Measurements from ENCODE around the gene IL13RA2. TPM values are rescaled to one million over a fixed set of nuclear protein-coding genes. Genes with fewer than 3 reads are reported as not detected.
A peak's percentile ranks its signal among the peaks of the same experiment; 100 is the strongest.

The IL13RA2 gene
- total RNA-seq, 1 experiment from 2014 or later, result not detected

GRCh38 chrX:114985967-114986592, 31.3 kb downstream of the IL13RA2 start:
- CTCF ChIA-PET, result no interaction called here
- intact Hi-C loops (cut with micrococcal nuclease; ENCODE audit: unreplicated experiment), result no loop called here
- Mint-ChIP-seq H3K36me3 (ENCODE audit: insufficient read depth, unreplicated experiment) (peaks cover 6% of the 10 kb centered on the region), H3K9me3 (ENCODE audit: low read depth, unreplicated experiment) (no peaks in the 10 kb centered on the region), H3K4me3 (ENCODE audit: low read depth, unreplicated experiment) (no peak overlapping the region), H3K27ac (ENCODE audit: unreplicated experiment) (peak overlapping the region; percentile 99), H3K27me3 (ENCODE audit: unreplicated experiment) (no peaks in the 10 kb centered on the region), H3K4me1 (ENCODE audit: low read depth, unreplicated experiment) (peaks cover 26% of the 10 kb centered on the region)
- no TSS peak for BruUV-seq (replicated peaks)
- no peak for TF ChIP-seq CTCF (IDR thresholded peaks at IDR 0.05; ENCODE audit: unreplicated experiment)
- DNase-seq, result peak; percentile 39

- no TSS peak for BruUV-seq (replicated peaks)
- Mint-ChIP-seq H3K27ac (ENCODE audit: unreplicated experiment) (peak overlapping the region; percentile 84), H3K27me3 (ENCODE audit: unreplicated experiment) (no peaks in the 10 kb centered on the region), H3K4me3 (ENCODE audit: low read depth, unreplicated experiment) (no peak overlapping the region), H3K9me3 (ENCODE audit: low read depth, unreplicated experiment) (peaks cover 5% of the 10 kb centered on the region), H3K36me3 (ENCODE audit: insufficient read depth, unreplicated experiment) (no peaks in the 10 kb centered on the region), H3K4me1 (ENCODE audit: low read depth, unreplicated experiment) (peaks cover 28% of the 10 kb centered on the region)
- CTCF ChIA-PET, result no interaction called here
- intact Hi-C loops (cut with micrococcal nuclease; ENCODE audit: unreplicated experiment), result loop anchor here (2.0 kb wide), 1 partner anchor 47 kb away; no protein-coding TSS in a partner anchor
- no peak for TF ChIP-seq CTCF (IDR thresholded peaks at IDR 0.05; ENCODE audit: unreplicated experiment)
- peak; percentile 9 for DNase-seq
These were observed 41.1 kb downstream of the IL13RA2 start for GRCh38 chrX:114976292-114976691.

- CTCF ChIA-PET, result no interaction called here
- peaks cover 2% of the 10 kb centered on the region for H3K9me3 Mint-ChIP-seq (ENCODE audit: low read depth, unreplicated experiment)
- H3K27ac Mint-ChIP-seq (ENCODE audit: unreplicated experiment), result no peak overlapping the region
- H3K27me3 Mint-ChIP-seq (ENCODE audit: unreplicated experiment), result no peaks in the 10 kb centered on the region
- H3K4me3 Mint-ChIP-seq (ENCODE audit: low read depth, unreplicated experiment), result no peak overlapping the region
- no peak for TF ChIP-seq CTCF (IDR thresholded peaks at IDR 0.05; ENCODE audit: unreplicated experiment)
- intact Hi-C loops (cut with micrococcal nuclease; ENCODE audit: unreplicated experiment), result no loop called here
- peaks cover 28% of the 10 kb centered on the region for H3K4me1 Mint-ChIP-seq (ENCODE audit: low read depth, unreplicated experiment)
- no peak for DNase-seq
- H3K36me3 Mint-ChIP-seq (ENCODE audit: insufficient read depth, unreplicated experiment), result no peaks in the 10 kb centered on the region
- no TSS peak for BruUV-seq (replicated peaks)
These were observed 44.4 kb downstream of the IL13RA2 start for GRCh38 chrX:114973013-114973412.

- H3K4me3 Mint-ChIP-seq (ENCODE audit: low read depth, unreplicated experiment), result no peak overlapping the region
- H3K9me3 Mint-ChIP-seq (ENCODE audit: low read depth, unreplicated experiment), result peaks cover 2% of the 10 kb centered on the region
- TF ChIP-seq CTCF (IDR thresholded peaks at IDR 0.05; ENCODE audit: unreplicated experiment), result no peak
- CTCF ChIA-PET, result no interaction called here
- BruUV-seq (replicated peaks), result no TSS peak
- no peaks in the 10 kb centered on the region for H3K36me3 Mint-ChIP-seq (ENCODE audit: insufficient read depth, unreplicated experiment)
- H3K4me1 Mint-ChIP-seq (ENCODE audit: low read depth, unreplicated experiment), result peaks cover 20% of the 10 kb centered on the region
- DNase-seq, result no peak
- intact Hi-C loops (cut with micrococcal nuclease; ENCODE audit: unreplicated experiment), result no loop called here
- no peaks in the 10 kb centered on the region for H3K27me3 Mint-ChIP-seq (ENCODE audit: unreplicated experiment)
- no peak overlapping the region for H3K27ac Mint-ChIP-seq (ENCODE audit: unreplicated experiment)
These were observed 46.6 kb downstream of the IL13RA2 start for GRCh38 chrX:114970806-114971205.

Measured in Calu3 (cell line).